Parathyroid adenoma (tissue), 2 donors: ENCODE measurements around the gene ZNF664.
A peak's percentile ranks its signal among the peaks of the same experiment; 100 is the strongest.

Experiments
- H2AFZ ChIP-seq: fragments of 300-600 bp; sonication (generic); one replicate; pipeline ENCODE4 v1.7.0; 2017; ENCODE audit warnings: antibody characterized with exemption, mild to moderate bottlenecking
- H3K27ac ChIP-seq: fragments of 300-600 bp; sonication (generic); one replicate; pipeline ENCODE4 v1.7.0; 2017
- H3K27me3 ChIP-seq: fragments of 300-600 bp; sonication (generic); one replicate; pipeline ENCODE4 v1.7.0; 2017; ENCODE audit warnings: low read length; ENCODE audit not compliant: control insufficient read depth, insufficient read depth
- H3K36me3 ChIP-seq: fragments of 300-600 bp; sonication (generic); one replicate; pipeline ENCODE4 v1.7.0; 2017; ENCODE audit warnings: low read length; ENCODE audit not compliant: control insufficient read depth, insufficient read depth
- H3K4me1 ChIP-seq: fragments of 300-600 bp; sonication (generic); one replicate; pipeline ENCODE4 v1.7.0; 2017; ENCODE audit warnings: control low read depth
- H3K4me2 ChIP-seq: fragments of 300-600 bp; sonication (generic); one replicate; pipeline ENCODE4 v1.7.0; 2017; ENCODE audit warnings: low read length
- H3K4me3 ChIP-seq: fragments of 300-600 bp; sonication (generic); one replicate; pipeline ENCODE4 v1.7.0; 2017; ENCODE audit warnings: low read depth, low read length
- H3K79me2 ChIP-seq: fragments of 300-600 bp; sonication (generic); one replicate; pipeline ENCODE4 v1.7.0; 2017; ENCODE audit warnings: control low read depth
- H3K9ac ChIP-seq: fragments of 300-600 bp; sonication (generic); one replicate; pipeline ENCODE4 v1.7.0; 2017; ENCODE audit warnings: mild to moderate bottlenecking
- H3K9me3 ChIP-seq: fragments of 300-600 bp; sonication (generic); one replicate; pipeline ENCODE4 v1.7.0; 2017; ENCODE audit warnings: low read length; ENCODE audit not compliant: control insufficient read depth
- TF ChIP-seq, protein P1 (sequence below): fragments of 300-600 bp; sonication (generic); IDR thresholded peaks from one replicate; pipeline ENCODE4 v1.7.0; 2017; ENCODE audit warnings: antibody characterized with exemption, mild to moderate bottlenecking
- donor health status: primary hyperparathyroidism.

The ZNF664 gene

DNA sequence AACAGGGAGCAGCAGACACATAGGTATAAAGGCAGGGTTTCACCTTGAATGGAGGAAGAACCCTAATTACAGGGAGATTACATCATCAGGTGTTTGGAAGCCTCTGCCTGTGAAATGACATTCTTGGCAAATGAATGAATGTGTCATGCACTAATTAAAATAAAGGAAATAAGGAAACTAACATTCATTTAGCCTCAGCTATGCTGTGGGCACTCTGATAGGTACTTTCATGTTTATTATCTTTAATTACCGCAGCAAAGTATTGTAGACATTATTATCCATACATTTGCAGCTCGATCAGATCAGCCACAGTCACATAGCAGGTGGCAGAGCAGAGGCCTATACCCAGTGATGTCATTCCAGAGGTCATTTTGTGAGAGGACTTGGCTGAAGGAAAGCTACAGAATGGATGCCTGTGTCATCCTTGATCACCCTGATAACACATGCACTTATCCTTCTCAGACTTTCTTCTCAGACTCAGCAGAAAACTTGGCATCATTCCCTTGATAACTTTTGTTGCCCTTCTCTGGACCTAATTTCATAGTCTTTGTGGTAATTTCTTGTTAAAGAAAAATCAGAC is 18.4 kb downstream of the ZNF664 start:
- Histone ChIP-seq H3K27me3 (no peaks in the 10 kb centered on the region), H2AFZ (no peak overlapping the region), H3K36me3 (no peaks in the 10 kb centered on the region), H3K9me3 (no peaks in the 10 kb centered on the region), H3K79me2 (peaks cover 51% of the 10 kb centered on the region), H3K9ac (no peak overlapping the region), H3K4me2 (no peak overlapping the region), H3K4me3 (no peak overlapping the region), H3K27ac (peak overlapping the region; percentile 62), H3K4me1 (peaks cover 39% of the 10 kb centered on the region)
- TF ChIP-seq, protein P1, sequence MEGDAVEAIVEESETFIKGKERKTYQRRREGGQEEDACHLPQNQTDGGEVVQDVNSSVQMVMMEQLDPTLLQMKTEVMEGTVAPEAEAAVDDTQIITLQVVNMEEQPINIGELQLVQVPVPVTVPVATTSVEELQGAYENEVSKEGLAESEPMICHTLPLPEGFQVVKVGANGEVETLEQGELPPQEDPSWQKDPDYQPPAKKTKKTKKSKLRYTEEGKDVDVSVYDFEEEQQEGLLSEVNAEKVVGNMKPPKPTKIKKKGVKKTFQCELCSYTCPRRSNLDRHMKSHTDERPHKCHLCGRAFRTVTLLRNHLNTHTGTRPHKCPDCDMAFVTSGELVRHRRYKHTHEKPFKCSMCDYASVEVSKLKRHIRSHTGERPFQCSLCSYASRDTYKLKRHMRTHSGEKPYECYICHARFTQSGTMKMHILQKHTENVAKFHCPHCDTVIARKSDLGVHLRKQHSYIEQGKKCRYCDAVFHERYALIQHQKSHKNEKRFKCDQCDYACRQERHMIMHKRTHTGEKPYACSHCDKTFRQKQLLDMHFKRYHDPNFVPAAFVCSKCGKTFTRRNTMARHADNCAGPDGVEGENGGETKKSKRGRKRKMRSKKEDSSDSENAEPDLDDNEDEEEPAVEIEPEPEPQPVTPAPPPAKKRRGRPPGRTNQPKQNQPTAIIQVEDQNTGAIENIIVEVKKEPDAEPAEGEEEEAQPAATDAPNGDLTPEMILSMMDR, result no peak

DNA sequence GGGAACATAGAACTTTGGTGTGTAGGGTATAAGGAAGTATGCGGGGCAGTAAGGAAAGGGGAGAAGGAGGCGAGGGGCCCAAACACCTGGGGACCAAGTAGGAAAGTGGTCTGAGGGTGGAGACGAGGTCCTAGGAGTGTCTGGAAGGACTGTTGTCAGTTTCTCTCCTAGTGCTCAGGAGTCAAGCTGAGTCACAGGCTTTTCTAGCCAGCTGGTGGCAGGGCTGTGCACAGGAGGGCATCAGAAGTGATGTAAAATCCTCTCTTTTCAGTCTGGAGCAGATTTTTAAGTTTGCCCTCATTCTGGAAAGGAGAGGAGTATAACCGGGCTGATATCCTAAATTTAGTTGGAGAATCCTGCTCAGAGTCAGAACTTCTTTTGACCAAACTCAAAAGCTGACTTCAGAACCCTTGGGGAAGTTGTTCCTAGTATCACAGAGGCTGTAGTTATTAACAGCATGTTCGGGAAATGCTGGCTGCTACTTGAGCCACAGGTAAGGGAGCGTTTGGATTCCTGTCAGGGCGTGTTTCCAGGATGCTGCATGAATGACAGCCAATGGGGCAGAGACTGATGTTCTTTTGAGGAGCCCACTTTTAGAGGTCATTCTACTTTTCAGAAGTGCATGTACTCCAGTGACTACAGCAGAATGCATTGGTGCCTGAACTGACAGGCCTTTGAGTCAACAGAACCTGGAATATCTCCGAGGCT is 19.3 kb downstream of the ZNF664 start:
- Histone ChIP-seq H3K4me1 (peaks cover 34% of the 10 kb centered on the region), H2AFZ (no peak overlapping the region), H3K9ac (no peak overlapping the region), H3K4me2 (peak overlapping the region; percentile 26), H3K4me3 (no peak overlapping the region), H3K36me3 (no peaks in the 10 kb centered on the region), H3K27ac (peak overlapping the region; percentile 62), H3K79me2 (peaks cover 51% of the 10 kb centered on the region), H3K9me3 (no peaks in the 10 kb centered on the region), H3K27me3 (no peaks in the 10 kb centered on the region)
- TF ChIP-seq, protein P1, result no peak

DNA sequence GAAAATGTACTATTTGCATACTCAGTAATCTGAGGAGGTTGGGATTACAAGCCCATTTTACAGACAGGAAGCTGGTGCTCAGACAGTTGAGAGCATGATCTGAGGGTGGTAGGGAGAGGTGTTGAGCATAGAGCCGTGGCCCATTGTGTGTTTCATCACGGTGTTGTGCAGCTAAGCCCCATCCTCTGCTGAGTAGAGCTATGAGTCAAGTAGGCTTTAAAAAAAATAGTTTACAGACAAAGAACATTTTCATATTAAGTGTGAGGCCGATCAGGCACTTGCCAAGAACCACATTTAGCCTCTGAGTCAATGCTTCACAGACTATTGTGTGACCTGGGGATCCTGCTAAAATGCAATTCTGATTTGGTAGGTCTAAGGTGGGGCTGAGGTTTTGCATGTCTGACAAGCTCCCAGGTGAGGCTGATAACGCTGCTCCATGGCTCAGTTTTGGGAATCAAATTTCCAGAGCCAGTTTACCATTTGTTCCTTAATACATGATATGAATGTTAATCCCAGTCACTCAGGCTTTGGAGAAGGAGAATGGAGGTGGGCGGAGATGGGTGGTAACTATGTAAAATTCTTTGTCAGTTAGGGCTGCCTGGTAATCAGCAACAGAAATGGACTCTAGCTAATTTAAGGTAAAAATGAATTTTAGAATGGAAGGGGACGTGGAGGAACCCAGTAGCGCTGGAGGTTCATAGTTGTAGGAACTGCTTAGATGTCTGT is 22.2 kb downstream of the ZNF664 start:
- Histone ChIP-seq H3K79me2 (peaks cover 52% of the 10 kb centered on the region), H3K4me2 (no peak overlapping the region), H3K27ac (no peak overlapping the region), H3K4me3 (no peak overlapping the region), H2AFZ (no peak overlapping the region), H3K4me1 (peaks cover 34% of the 10 kb centered on the region), H3K9ac (no peak overlapping the region), H3K27me3 (no peaks in the 10 kb centered on the region), H3K36me3 (no peaks in the 10 kb centered on the region), H3K9me3 (no peaks in the 10 kb centered on the region)
- TF ChIP-seq, protein P1, result no peak

DNA sequence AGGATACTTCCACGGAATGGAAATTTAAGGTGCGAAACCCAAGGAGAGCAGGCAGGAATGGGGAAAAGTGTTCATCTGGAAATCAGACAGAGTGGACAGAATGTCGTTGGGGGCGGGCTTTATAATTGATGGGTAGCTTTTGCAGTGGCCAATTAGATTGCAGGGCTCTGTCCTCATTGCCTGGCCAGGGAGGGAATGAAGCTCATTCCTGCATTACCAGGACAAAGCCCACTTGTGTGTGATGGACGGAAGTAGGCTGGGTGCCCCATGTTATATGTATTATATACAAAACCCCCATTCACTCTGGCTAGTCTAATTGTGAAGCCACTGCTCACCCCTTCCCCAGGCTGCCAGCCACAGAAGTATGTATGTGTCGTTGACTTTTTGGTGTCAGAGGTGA is 23.6 kb downstream of the ZNF664 start:
- Histone ChIP-seq H3K9ac (no peak overlapping the region), H3K27me3 (no peaks in the 10 kb centered on the region), H2AFZ (no peak overlapping the region), H3K27ac (no peak overlapping the region), H3K4me3 (no peak overlapping the region), H3K36me3 (no peaks in the 10 kb centered on the region), H3K4me1 (peaks cover 37% of the 10 kb centered on the region), H3K9me3 (no peaks in the 10 kb centered on the region), H3K79me2 (peaks cover 62% of the 10 kb centered on the region), H3K4me2 (no peak overlapping the region)
- TF ChIP-seq, protein P1, result no peak
